ENCODE measurements around the gene CPSF4.

The CPSF4 gene

DNA sequence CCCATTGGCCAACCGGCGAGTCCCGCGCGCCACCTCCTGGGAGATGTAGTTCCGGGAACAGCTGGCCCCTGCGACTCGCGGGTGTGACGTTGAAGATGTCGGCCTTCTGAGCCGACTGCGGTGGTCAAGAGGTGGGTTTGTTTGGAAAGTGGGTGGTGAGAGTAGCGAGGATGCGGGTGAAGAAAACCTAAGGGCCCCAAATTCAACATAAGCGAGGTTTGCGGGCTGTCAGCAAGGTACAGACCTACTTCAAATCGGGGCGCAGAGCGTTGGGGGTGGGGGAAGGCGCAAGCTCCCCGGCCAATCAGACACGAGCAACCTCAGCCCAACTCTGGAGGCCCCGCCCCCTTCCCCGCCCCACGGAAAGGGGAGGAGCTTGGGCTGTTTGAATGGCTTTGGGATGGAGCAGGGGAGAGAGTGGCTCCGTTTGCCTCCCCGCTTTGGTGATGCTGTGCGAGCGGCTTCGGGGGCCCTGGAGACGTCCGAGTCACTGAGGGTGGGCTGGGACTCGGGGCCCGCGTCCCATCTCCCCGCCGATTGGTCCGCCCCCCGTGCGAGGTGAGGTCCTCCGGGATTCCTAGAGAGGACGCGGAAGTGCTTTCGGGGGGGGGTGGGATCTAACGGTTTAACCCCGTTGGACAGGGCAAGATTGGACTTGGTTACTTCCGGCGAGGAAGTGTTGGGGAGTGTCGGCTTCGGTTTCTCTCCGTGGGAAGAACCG, 66.0 kb downstream of the CPSF4 start, which contains the start of gene ZKSCAN5:
ZKSCAN5 (plus strand) TSS at position 60 of the 721 bp plus-strand sequence. CDS start 1,383 bp downstream, outside the sequence.
- CTCF ChIA-PET: interaction anchor here (0.6 to 1.1 kb wide), 2 partner anchors 13 to 15 kb away, joined by 3 to 4 read pairs; no protein-coding TSS in a partner anchor
- POLR2A ChIA-PET: interaction anchor here (0.6 to 2.1 kb wide), 20 partner anchors 11 to 1693 kb away, joined by 3 to 26 read pairs (median 5); partner anchors contain the start of genes AP4M1, CPSF4, FAM200A and MCM7
- peak within 1 kb of the TSS; percentile 95 for H3K4me3 ChIP-seq (ENCODE audit: low read depth, low read length)
- H3K9me3 ChIP-seq (ENCODE audit: control insufficient read depth, insufficient read depth, low read depth, low read length): no peaks in the 10 kb centered on the region
- peak within 1 kb of the TSS; percentile 51; the same call in 1 of the 2 replicates for H3K27ac ChIP-seq (ENCODE audit: extremely low read depth, low read depth, low read length)
- peaks cover 0 to 7% of the 10 kb centered on the region in 2 experiments; a peak in 1 of 3 replicates for H3K36me3 ChIP-seq (ENCODE audit: control insufficient read depth in 2 of 2, insufficient read depth in 1 of 2, low read length in 2 of 2)
- H3K4me1 ChIP-seq (ENCODE audit: control insufficient read depth, insufficient read depth, low read length): no peaks in the 10 kb centered on the region
- TF ChIP-seq ZNF600 (tag by site-specific recombination; IDR thresholded peaks at IDR 0.05) (0 out of 2 replicates have a peak, but pooled peaks have one; percentile 20), ZNF324 (tag by site-specific recombination; IDR thresholded peaks at IDR 0.05) (0 out of 2 replicates have a peak, but pooled peaks have one; percentile 54), EGR2 (tag by site-specific recombination; IDR thresholded peaks at IDR 0.05; ENCODE audit: low read depth) (peak; percentile 35), FEZF1 (tag by site-specific recombination; IDR thresholded peaks at IDR 0.05) (peak; percentile 49; the same call in 1 of the 2 replicates), ZNF510 (tag by site-specific recombination; IDR thresholded peaks at IDR 0.05; ENCODE audit: insufficient replicate concordance) (no peak), KLF17 (tag by site-specific recombination; IDR thresholded peaks at IDR 0.05) (peak; percentile 75), ZSCAN30 (tag by site-specific recombination; IDR thresholded peaks at IDR 0.05) (peak; percentile 26; the same call in 1 of the 2 replicates), ZBTB17 (tag by site-specific recombination; IDR thresholded peaks at IDR 0.05) (peak; percentile 95), ZBTB26 (tag by site-specific recombination; optimal IDR thresholded peaks at IDR 0.05) (peak; percentile 32), ZNF701 (tag by site-specific recombination; IDR thresholded peaks at IDR 0.05) (no peak), ZNF747 (tag by site-specific recombination; IDR thresholded peaks at IDR 0.05) (no peak), ZSCAN23 (tag by site-specific recombination; IDR thresholded peaks at IDR 0.05) (peak; percentile 51; the same call in 1 of the 2 replicates), ZFP37 (tag by site-specific recombination; IDR thresholded peaks at IDR 0.05) (0 out of 2 replicates have a peak, but pooled peaks have one; percentile 50), ZBTB7A (tag by site-specific recombination; IDR thresholded peaks at IDR 0.05; ENCODE audit: low read depth) (0 out of 2 replicates have a peak, but pooled peaks have one; percentile 16), ELK4 (IDR thresholded peaks at IDR 0.05; ENCODE audit: borderline replicate concordance, low read depth, low read length) (peak; percentile 32; the same call in 1 of the 2 replicates), HOXD13 (CRISPR knock-in tag; IDR thresholded peaks at IDR 0.05; ENCODE audit: borderline replicate concordance) (0 out of 2 replicates have a peak, but pooled peaks have one; percentile 16), ZNF768 (tag by site-specific recombination; IDR thresholded peaks at IDR 0.05) (no peak), ZNF2 (tag by site-specific recombination; IDR thresholded peaks at IDR 0.05) (peak; percentile 65), YY1 (tag by site-specific recombination; IDR thresholded peaks at IDR 0.05) (peak; percentile 43; the same call in 1 of the 2 replicates), SP2 (tag by site-specific recombination; IDR thresholded peaks at IDR 0.05) (peak; percentile 85), ZBTB48 (tag by site-specific recombination; IDR thresholded peaks at IDR 0.05) (peak; percentile 91; the same call in 1 of the 2 replicates), KLF9 (tag by site-specific recombination; IDR thresholded peaks at IDR 0.05; ENCODE audit: low read depth) (peak; percentile 63), ZEB2 (tag by site-specific recombination; IDR thresholded peaks at IDR 0.05) (peak; percentile 71)
- TF ChIP-seq, protein P1, sequence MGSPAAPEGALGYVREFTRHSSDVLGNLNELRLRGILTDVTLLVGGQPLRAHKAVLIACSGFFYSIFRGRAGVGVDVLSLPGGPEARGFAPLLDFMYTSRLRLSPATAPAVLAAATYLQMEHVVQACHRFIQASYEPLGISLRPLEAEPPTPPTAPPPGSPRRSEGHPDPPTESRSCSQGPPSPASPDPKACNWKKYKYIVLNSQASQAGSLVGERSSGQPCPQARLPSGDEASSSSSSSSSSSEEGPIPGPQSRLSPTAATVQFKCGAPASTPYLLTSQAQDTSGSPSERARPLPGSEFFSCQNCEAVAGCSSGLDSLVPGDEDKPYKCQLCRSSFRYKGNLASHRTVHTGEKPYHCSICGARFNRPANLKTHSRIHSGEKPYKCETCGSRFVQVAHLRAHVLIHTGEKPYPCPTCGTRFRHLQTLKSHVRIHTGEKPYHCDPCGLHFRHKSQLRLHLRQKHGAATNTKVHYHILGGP (tag by site-specific recombination; IDR thresholded peaks at IDR 0.05): peak; percentile 59; the same call in 1 of the 2 replicates
- TF ChIP-seq, protein P2, sequence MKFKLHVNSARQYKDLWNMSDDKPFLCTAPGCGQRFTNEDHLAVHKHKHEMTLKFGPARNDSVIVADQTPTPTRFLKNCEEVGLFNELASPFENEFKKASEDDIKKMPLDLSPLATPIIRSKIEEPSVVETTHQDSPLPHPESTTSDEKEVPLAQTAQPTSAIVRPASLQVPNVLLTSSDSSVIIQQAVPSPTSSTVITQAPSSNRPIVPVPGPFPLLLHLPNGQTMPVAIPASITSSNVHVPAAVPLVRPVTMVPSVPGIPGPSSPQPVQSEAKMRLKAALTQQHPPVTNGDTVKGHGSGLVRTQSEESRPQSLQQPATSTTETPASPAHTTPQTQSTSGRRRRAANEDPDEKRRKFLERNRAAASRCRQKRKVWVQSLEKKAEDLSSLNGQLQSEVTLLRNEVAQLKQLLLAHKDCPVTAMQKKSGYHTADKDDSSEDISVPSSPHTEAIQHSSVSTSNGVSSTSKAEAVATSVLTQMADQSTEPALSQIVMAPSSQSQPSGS (tag by site-specific recombination; IDR thresholded peaks at IDR 0.05; ENCODE audit: low read depth): no peak
- TF ChIP-seq, protein P3, sequence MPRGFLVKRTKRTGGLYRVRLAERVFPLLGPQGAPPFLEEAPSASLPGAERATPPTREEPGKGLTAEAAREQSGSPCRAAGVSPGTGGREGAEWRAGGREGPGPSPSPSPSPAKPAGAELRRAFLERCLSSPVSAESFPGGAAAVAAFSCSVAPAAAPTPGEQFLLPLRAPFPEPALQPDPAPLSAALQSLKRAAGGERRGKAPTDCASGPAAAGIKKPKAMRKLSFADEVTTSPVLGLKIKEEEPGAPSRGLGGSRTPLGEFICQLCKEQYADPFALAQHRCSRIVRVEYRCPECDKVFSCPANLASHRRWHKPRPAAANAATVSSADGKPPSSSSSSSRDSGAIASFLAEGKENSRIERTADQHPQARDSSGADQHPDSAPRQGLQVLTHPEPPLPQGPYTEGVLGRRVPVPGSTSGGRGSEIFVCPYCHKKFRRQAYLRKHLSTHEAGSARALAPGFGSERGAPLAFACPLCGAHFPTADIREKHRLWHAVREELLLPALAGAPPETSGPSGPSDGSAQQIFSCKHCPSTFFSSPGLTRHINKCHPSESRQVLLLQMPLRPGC (tag by site-specific recombination; IDR thresholded peaks at IDR 0.05): peak; percentile 70; the same call in 1 of the 2 replicates
- TF ChIP-seq, protein P4, sequence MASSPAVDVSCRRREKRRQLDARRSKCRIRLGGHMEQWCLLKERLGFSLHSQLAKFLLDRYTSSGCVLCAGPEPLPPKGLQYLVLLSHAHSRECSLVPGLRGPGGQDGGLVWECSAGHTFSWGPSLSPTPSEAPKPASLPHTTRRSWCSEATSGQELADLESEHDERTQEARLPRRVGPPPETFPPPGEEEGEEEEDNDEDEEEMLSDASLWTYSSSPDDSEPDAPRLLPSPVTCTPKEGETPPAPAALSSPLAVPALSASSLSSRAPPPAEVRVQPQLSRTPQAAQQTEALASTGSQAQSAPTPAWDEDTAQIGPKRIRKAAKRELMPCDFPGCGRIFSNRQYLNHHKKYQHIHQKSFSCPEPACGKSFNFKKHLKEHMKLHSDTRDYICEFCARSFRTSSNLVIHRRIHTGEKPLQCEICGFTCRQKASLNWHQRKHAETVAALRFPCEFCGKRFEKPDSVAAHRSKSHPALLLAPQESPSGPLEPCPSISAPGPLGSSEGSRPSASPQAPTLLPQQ (tag by site-specific recombination; IDR thresholded peaks at IDR 0.05): peak; percentile 28
